Measurements from ENCODE around the gene RASGRF1.

The RASGRF1 gene

DNA sequence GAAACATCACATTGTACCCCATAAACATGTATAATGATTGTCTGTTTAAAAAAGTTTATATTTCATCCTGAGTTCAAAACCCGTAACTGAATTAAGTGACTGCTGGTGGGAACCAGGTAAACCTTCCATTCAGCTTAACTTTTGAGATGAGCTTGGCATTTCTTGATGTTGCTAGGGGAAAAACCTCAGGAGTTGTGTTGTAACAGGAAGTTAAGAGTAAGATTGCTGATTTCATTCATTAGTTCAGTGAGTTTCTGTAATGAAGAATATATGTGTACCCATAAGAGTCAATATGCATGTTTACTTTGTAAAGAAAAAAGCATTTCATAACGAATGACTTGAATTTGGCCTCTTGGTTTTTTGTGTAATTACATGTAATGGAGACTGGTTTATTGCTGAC lies 178.3 kb downstream of the RASGRF1 start:
- no peak for DNase-seq (ENCODE audit: low spot score)

DNA sequence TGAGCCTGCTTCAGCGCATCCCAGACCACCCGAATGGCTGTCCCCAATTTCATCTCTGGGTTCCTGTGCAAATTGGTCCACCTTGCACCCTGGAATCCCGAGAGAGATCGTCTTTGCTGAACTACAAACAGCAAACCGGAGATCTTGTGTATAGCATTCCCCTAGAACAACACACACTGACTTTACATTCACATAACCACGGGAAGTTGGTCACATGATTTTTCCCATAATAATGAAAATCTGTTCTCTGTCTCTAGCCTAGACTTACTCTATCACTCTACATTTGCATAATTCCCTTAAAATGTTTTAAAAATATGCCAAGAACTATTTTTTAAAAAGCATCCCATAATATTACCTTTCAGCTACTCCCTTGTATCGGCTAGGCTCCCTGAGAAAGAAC lies 180.3 kb downstream of the RASGRF1 start:
- no peak for DNase-seq (ENCODE audit: low spot score)

Measured in hematopoietic multipotent progenitor cell treated with erythropoietin and hydrocortisone succinate and interleukin-3 and kit ligand, for 15 days (in vitro differentiated cells).